GM12892 (cell line): ENCODE results near the gene OR4F6.

Experiments used
- POLR2A ChIP-seq: IDR thresholded peaks from 2 replicates; pipeline ENCODE4 v1.6.1; 2011; ENCODE audit warnings: low read depth, low read length, control low read depth
- POLR2AphosphoS5 ChIP-seq: IDR thresholded peaks from 2 replicates; pipeline ENCODE4 v1.6.1; 2011; ENCODE audit warnings: low read depth, low read length, control low read depth
- TAF1 ChIP-seq: IDR thresholded peaks from 2 replicates; pipeline ENCODE4 v1.6.1; 2011; ENCODE audit warnings: low read depth, mild to moderate bottlenecking, control low read depth, low read length, borderline replicate concordance

- TF ChIP-seq POLR2A, result no peak
- TF ChIP-seq TAF1, result no peak
- no peak for TF ChIP-seq POLR2AphosphoS5
Observed at GRCh38 chr15:101844916-101845315, 41.6 kb downstream of the OR4F6 start.
